CD8-positive, alpha-beta memory T cell (primary cell): ENCODE data around the gene IPO13. TPM values are rescaled to one million over a fixed set of nuclear protein-coding genes. Genes with fewer than 3 reads are reported as not detected.

Source experiments
- CTCF ChIA-PET: fragments of 350-600 bp; sonication (Branson Sonifier 250); formaldehyde crosslinking; loops from one replicate; lab custom pipeline; 2021; ENCODE audit warnings: antibody characterized with exemption; lab: Charles Lee
- POLR2A ChIA-PET: fragments of 350-600 bp; sonication (Branson Sonifier 250); formaldehyde crosslinking; loops from one replicate; lab custom pipeline; 2021; ENCODE audit warnings: antibody characterized with exemption; lab: Charles Lee
- DNase-seq, 5 donors: peaks; one replicate each; pipeline versions ENCODE4 v3.0.0 to v3.0.0-alpha.2; 2020 to 2022; ENCODE audit warnings: mixed read lengths in 1 of 5
- H3K27ac ChIP-seq: one replicate; pipeline ENCODE4 v1.7.0; 2013; ENCODE audit warnings: low read depth, mild to moderate bottlenecking, low read length, moderate library complexity
- H3K27me3 ChIP-seq: 2 replicates; pipeline ENCODE4 v1.7.0; 2013; ENCODE audit warnings: low read length, mild to moderate bottlenecking; ENCODE audit not compliant: insufficient read depth, poor library complexity, severe bottlenecking
- H3K36me3 ChIP-seq: 2 replicates; pipeline ENCODE4 v1.7.0; 2013; ENCODE audit warnings: mild to moderate bottlenecking, low read length, moderate library complexity; ENCODE audit not compliant: insufficient read depth
- H3K4me1 ChIP-seq: 2 replicates; pipeline ENCODE4 v1.7.0; 2013; ENCODE audit warnings: mild to moderate bottlenecking, low read length, moderate library complexity; ENCODE audit not compliant: insufficient read depth
- H3K4me3 ChIP-seq: 2 replicates; pipeline ENCODE4 v1.7.0; 2013; ENCODE audit warnings: mild to moderate bottlenecking, low read length
- H3K9me3 ChIP-seq: 2 replicates; pipeline ENCODE4 v1.7.0; 2013; ENCODE audit warnings: mild to moderate bottlenecking, low read length
- H3K27ac Mint-ChIP-seq, 8 donors: one replicate each; pipeline ENCODE4 v1.8.0; 2020 to 2021; ENCODE audit warnings: mixed read lengths in 8 of 8, mild to moderate bottlenecking in 6 of 8, inconsistent platforms in 3 of 8, moderate library complexity in 3 of 8
- H3K27me3 Mint-ChIP-seq, 2 donors: one replicate each; pipeline ENCODE4 v1.8.0; 2020 to 2021; ENCODE audit warnings: mixed read lengths in 2 of 2, mild to moderate bottlenecking in 1 of 2, moderate library complexity in 1 of 2
- H3K36me3 Mint-ChIP-seq, 3 donors: one replicate each; pipeline ENCODE4 v1.8.0; 2020 to 2021; ENCODE audit warnings: mixed read lengths in 3 of 3, inconsistent platforms in 1 of 3, mild to moderate bottlenecking in 1 of 3
- H3K4me1 Mint-ChIP-seq, 3 donors: one replicate each; pipeline ENCODE4 v1.8.0; 2020 to 2021; ENCODE audit warnings: mixed read lengths in 3 of 3, inconsistent platforms in 1 of 3, mild to moderate bottlenecking in 1 of 3
- H3K4me3 Mint-ChIP-seq, 7 donors: one replicate each; pipeline ENCODE4 v1.8.0; 2020 to 2021; ENCODE audit warnings: mixed read lengths in 7 of 7, mild to moderate bottlenecking in 6 of 7, moderate library complexity in 4 of 7, inconsistent platforms in 2 of 7
- H3K9me3 Mint-ChIP-seq, 5 donors: one replicate each; pipeline ENCODE4 v1.8.0; 2020 to 2022; ENCODE audit warnings: mixed read lengths in 5 of 5, mild to moderate bottlenecking in 3 of 5, moderate library complexity in 2 of 5, inconsistent platforms in 1 of 5
- polyA plus RNA-seq: library from polyadenylated mRNA; unstranded; fragments of 300-500 nt; fragmentation: Illumina TruSeq; gene quantifications from one replicate; pipeline ENCODE4 v1.2.3, GENCODE V29; 2021
- total RNA-seq, 2 experiments: library from RNA; stranded (reverse); gene quantifications; one replicate each; pipeline ENCODE4 v1.2.3, GENCODE V29; 2021

Gene IPO13
- total and polyA plus RNA-seq, 3 experiments from 2014 or later: 16.0 to 32.1 (median 28.9) TPM

- Mint-ChIP-seq H3K27me3 (peaks cover 0 to 1% of the 10 kb centered on the region in 2 donors), H3K36me3 (peaks cover 0 to 15% (median 3%) of the 10 kb centered on the region in 3 donors), H3K27ac (peak overlapping the region in 2 of 8 donors; percentile 14 to 60), H3K4me1 (peaks cover 36 to 52% (median 52%) of the 10 kb centered on the region in 3 donors), H3K4me3 (peak overlapping the region in 3 of 7 donors; percentile 20 to 67 (median 33)), H3K9me3 (no peaks in the 10 kb centered on the region)
- H3K36me3 ChIP-seq: no peaks in the 10 kb centered on the region
- no peaks in the 10 kb centered on the region for H3K9me3 ChIP-seq
- CTCF ChIA-PET: interaction anchor here (1.6 kb wide), 1 partner anchor 15 kb away, joined by 8 read pairs; the partner anchor contains the start of gene ARTN
- H3K4me3 ChIP-seq: no peak overlapping the region
- H3K27me3 ChIP-seq: no peaks in the 10 kb centered on the region
- peaks cover 26% of the 10 kb centered on the region for H3K4me1 ChIP-seq
- POLR2A ChIA-PET: no interaction called here
- no peak for DNase-seq
- H3K27ac ChIP-seq: no peak overlapping the region
These were observed 2.9 kb downstream of the IPO13 start for GRCh38 chr1:43949678-43950077.

- peaks cover 23 to 38% (median 35%) of the 10 kb centered on the region in 3 donors for H3K4me1 Mint-ChIP-seq
- Histone ChIP-seq H3K4me3 (no peak overlapping the region), H3K36me3 (no peaks in the 10 kb centered on the region), H3K27me3 (no peaks in the 10 kb centered on the region), H3K9me3 (no peaks in the 10 kb centered on the region), H3K4me1 (peaks cover 18% of the 10 kb centered on the region), H3K27ac (no peak overlapping the region)
- H3K9me3 Mint-ChIP-seq: no peaks in the 10 kb centered on the region
- H3K4me3 Mint-ChIP-seq: peak overlapping the region in 2 of 7 donors; percentile 76 to 80
- CTCF ChIA-PET: interaction anchor here (0.8 to 1.6 kb wide), 2 partner anchors 17 to 21 kb away, joined by 3 to 8 read pairs; partner anchors contain the start of gene ARTN
- POLR2A ChIA-PET: no interaction called here
- no peak for DNase-seq
- H3K36me3 Mint-ChIP-seq: peaks cover 0 to 15% (median 3%) of the 10 kb centered on the region in 3 donors
- H3K27me3 Mint-ChIP-seq: peaks cover 0 to 1% of the 10 kb centered on the region in 2 donors
- H3K27ac Mint-ChIP-seq: no peak overlapping the region
These were observed 4.6 kb downstream of the IPO13 start for GRCh38 chr1:43951021-43951985.

GRCh38 chr1:43952731-43953346 lies 6.1 kb downstream of the IPO13 start:
- Mint-ChIP-seq H3K36me3 (peaks cover 0 to 29% (median 8%) of the 10 kb centered on the region in 3 donors), H3K4me3 (peak overlapping the region in 1 of 7 donors; percentile 8), H3K27me3 (peaks cover 0 to 1% of the 10 kb centered on the region in 2 donors), H3K27ac (no peak overlapping the region), H3K9me3 (no peaks in the 10 kb centered on the region), H3K4me1 (peaks cover 19 to 34% (median 26%) of the 10 kb centered on the region in 3 donors)
- Histone ChIP-seq H3K27me3 (no peaks in the 10 kb centered on the region), H3K4me1 (peaks cover 10% of the 10 kb centered on the region), H3K9me3 (no peaks in the 10 kb centered on the region), H3K4me3 (no peak overlapping the region), H3K27ac (no peak overlapping the region), H3K36me3 (peaks cover 8% of the 10 kb centered on the region)
- POLR2A ChIA-PET: no interaction called here
- CTCF ChIA-PET: interaction anchor here (0.7 kb wide), 1 partner anchor 18 kb away, joined by 3 read pairs; no protein-coding TSS in a partner anchor
- DNase-seq: no peak

- Histone ChIP-seq H3K36me3 (peaks cover 10% of the 10 kb centered on the region), H3K9me3 (no peaks in the 10 kb centered on the region), H3K27me3 (no peaks in the 10 kb centered on the region), H3K27ac (no peak overlapping the region), H3K4me1 (peaks cover 4% of the 10 kb centered on the region), H3K4me3 (no peak overlapping the region)
- Mint-ChIP-seq H3K27me3 (peaks cover 0 to 1% of the 10 kb centered on the region in 2 donors), H3K4me3 (peak overlapping the region in 1 of 7 donors; percentile 8), H3K36me3 (peaks cover 0 to 34% (median 11%) of the 10 kb centered on the region in 3 donors), H3K27ac (no peak overlapping the region), H3K4me1 (peaks cover 14 to 29% (median 20%) of the 10 kb centered on the region in 3 donors), H3K9me3 (no peaks in the 10 kb centered on the region)
- no peak for DNase-seq
- CTCF ChIA-PET: interaction anchor here (0.7 to 0.8 kb wide), 3 partner anchors 17 to 18 kb away, joined by 3 read pairs; partner anchors contain the start of gene DPH2
- POLR2A ChIA-PET: no interaction called here
These were observed 6.6 kb downstream of the IPO13 start for GRCh38 chr1:43953361-43953760.

- H3K27ac Mint-ChIP-seq: no peak overlapping the region
- H3K4me1 Mint-ChIP-seq: peaks cover 11 to 24% (median 14%) of the 10 kb centered on the region in 3 donors
- no peak overlapping the region for H3K27ac ChIP-seq
- H3K4me3 ChIP-seq: no peak overlapping the region
- peaks cover 16% of the 10 kb centered on the region for H3K36me3 ChIP-seq
- DNase-seq: no peak
- ChIA-PET POLR2A (no interaction called here), CTCF (interaction anchor here (0.7 to 0.8 kb wide), 2 partner anchors 16 to 19 kb away, joined by 3 read pairs; partner anchors contain the start of gene DPH2)
- H3K36me3 Mint-ChIP-seq: peaks cover 0 to 41% (median 14%) of the 10 kb centered on the region in 3 donors
- H3K4me3 Mint-ChIP-seq: no peak overlapping the region
- no peaks in the 10 kb centered on the region for H3K9me3 Mint-ChIP-seq
- no peaks in the 10 kb centered on the region for H3K9me3 ChIP-seq
- H3K27me3 Mint-ChIP-seq: peaks cover 0 to 1% of the 10 kb centered on the region in 2 donors
- H3K27me3 ChIP-seq: no peaks in the 10 kb centered on the region
- no peaks in the 10 kb centered on the region for H3K4me1 ChIP-seq
These were observed 7.3 kb downstream of the IPO13 start for GRCh38 chr1:43954036-43954435.

GRCh38 chr1:43956234-43956633 lies 9.5 kb downstream of the IPO13 start:
- POLR2A ChIA-PET: no interaction called here

GRCh38 chr1:43957407-43958040 lies 10.8 kb downstream of the IPO13 start:
- Mint-ChIP-seq H3K4me1 (peaks cover 0 to 4% (median 0%) of the 10 kb centered on the region in 3 donors), H3K27me3 (peaks cover 0 to 1% of the 10 kb centered on the region in 2 donors), H3K36me3 (peaks cover 0 to 52% (median 15%) of the 10 kb centered on the region in 3 donors), H3K27ac (no peak overlapping the region), H3K4me3 (no peak overlapping the region), H3K9me3 (no peaks in the 10 kb centered on the region)
- Histone ChIP-seq H3K27ac (no peak overlapping the region), H3K36me3 (peaks cover 19% of the 10 kb centered on the region), H3K4me1 (no peaks in the 10 kb centered on the region), H3K9me3 (no peaks in the 10 kb centered on the region), H3K4me3 (no peak overlapping the region), H3K27me3 (no peaks in the 10 kb centered on the region)
- CTCF ChIA-PET: interaction anchor here (0.8 to 1.4 kb wide), 2 partner anchors 10 to 13 kb away, joined by 3 read pairs; no protein-coding TSS in a partner anchor
- POLR2A ChIA-PET: no interaction called here
- no peak for DNase-seq

More at GRCh38 chr1:43956234-43956633, 9.5 kb downstream of the IPO13 start:
- CTCF ChIA-PET: interaction anchor here (1.7 kb wide), 1 partner anchor 22 kb away, joined by 6 read pairs; no protein-coding TSS in a partner anchor
- no peaks in the 10 kb centered on the region for H3K27me3 ChIP-seq
- peaks cover 0 to 42% (median 10%) of the 10 kb centered on the region in 3 donors for H3K36me3 Mint-ChIP-seq
- H3K4me3 Mint-ChIP-seq: no peak overlapping the region
- H3K9me3 ChIP-seq: no peaks in the 10 kb centered on the region
- peaks cover 0 to 1% of the 10 kb centered on the region in 2 donors for H3K27me3 Mint-ChIP-seq
- peak overlapping the region in 1 of 8 donors; percentile 33 for H3K27ac Mint-ChIP-seq
- H3K9me3 Mint-ChIP-seq: no peaks in the 10 kb centered on the region
- peaks cover 18% of the 10 kb centered on the region for H3K36me3 ChIP-seq
- no peaks in the 10 kb centered on the region for H3K4me1 ChIP-seq
- no peak for DNase-seq
- no peak overlapping the region for H3K4me3 ChIP-seq
- H3K27ac ChIP-seq: no peak overlapping the region
- H3K4me1 Mint-ChIP-seq: peaks cover 2 to 12% (median 3%) of the 10 kb centered on the region in 3 donors
